IPS-18a (cell line): Measurements from ENCODE around the gene COL5A1.

Source experiments
- H3K27ac ChIP-seq: one replicate; pipeline ENCODE4 v1.5.1; 2013; ENCODE audit warnings: low read length
- H3K27me3 ChIP-seq: one replicate; pipeline ENCODE4 v1.6.1; 2013; ENCODE audit warnings: mild to moderate bottlenecking, low read length; ENCODE audit not compliant: control insufficient read depth, insufficient read depth
- H3K36me3 ChIP-seq: one replicate; pipeline ENCODE4 v1.6.1; 2013; ENCODE audit warnings: low read depth, low read length; ENCODE audit not compliant: control insufficient read depth
- H3K4me1 ChIP-seq: one replicate; pipeline ENCODE4 v1.6.1; 2013; ENCODE audit warnings: low read depth, low read length; ENCODE audit not compliant: control insufficient read depth
- H3K4me3 ChIP-seq: one replicate; pipeline ENCODE4 v1.5.1; 2013; ENCODE audit warnings: low read length
- H3K9ac ChIP-seq: one replicate; pipeline ENCODE4 v1.6.1; 2013; ENCODE audit warnings: mild to moderate bottlenecking, low read length, moderate library complexity
- H3K9me3 ChIP-seq: one replicate; pipeline ENCODE4 v1.6.1; 2013; ENCODE audit warnings: low read depth, low read length; ENCODE audit not compliant: control insufficient read depth

Gene COL5A1

GRCh38 chr9:134600371-134600770 is 41.2 kb upstream of the COL5A1 start:
- Histone ChIP-seq H3K27ac (no peak overlapping the region), H3K36me3 (no peaks in the 10 kb centered on the region), H3K4me1 (no peaks in the 10 kb centered on the region), H3K9ac (no peak overlapping the region), H3K4me3 (no peak overlapping the region), H3K9me3 (no peaks in the 10 kb centered on the region), H3K27me3 (no peaks in the 10 kb centered on the region)

- Histone ChIP-seq H3K9me3 (no peaks in the 10 kb centered on the region), H3K36me3 (no peaks in the 10 kb centered on the region), H3K4me1 (no peaks in the 10 kb centered on the region), H3K27me3 (no peaks in the 10 kb centered on the region), H3K9ac (no peak overlapping the region), H3K4me3 (no peak overlapping the region), H3K27ac (no peak overlapping the region)
These were observed 40.6 kb upstream of the COL5A1 start for GRCh38 chr9:134600836-134601638.

GRCh38 chr9:134601764-134602163 is 39.8 kb upstream of the COL5A1 start:
- H3K9ac ChIP-seq: no peak overlapping the region
- no peaks in the 10 kb centered on the region for H3K27me3 ChIP-seq
- H3K9me3 ChIP-seq: no peaks in the 10 kb centered on the region
- no peaks in the 10 kb centered on the region for H3K4me1 ChIP-seq
- no peak overlapping the region for H3K27ac ChIP-seq
- H3K4me3 ChIP-seq: no peak overlapping the region
- H3K36me3 ChIP-seq: no peaks in the 10 kb centered on the region

GRCh38 chr9:134602547-134603362 is 38.8 kb upstream of the COL5A1 start:
- no peak overlapping the region for H3K9ac ChIP-seq

GRCh38 chr9:134604834-134605233 is 36.8 kb upstream of the COL5A1 start:
- no peaks in the 10 kb centered on the region for H3K27me3 ChIP-seq

More at GRCh38 chr9:134602547-134603362, 38.8 kb upstream of the COL5A1 start:
- no peaks in the 10 kb centered on the region for H3K9me3 ChIP-seq
- H3K4me3 ChIP-seq: no peak overlapping the region
- H3K4me1 ChIP-seq: no peaks in the 10 kb centered on the region
- no peaks in the 10 kb centered on the region for H3K36me3 ChIP-seq
- H3K27me3 ChIP-seq: no peaks in the 10 kb centered on the region
- no peak overlapping the region for H3K27ac ChIP-seq

GRCh38 chr9:134605351-134605965 is 36.1 kb upstream of the COL5A1 start:
- no peaks in the 10 kb centered on the region for H3K4me1 ChIP-seq
- no peak overlapping the region for H3K9ac ChIP-seq
- H3K4me3 ChIP-seq: no peak overlapping the region
- H3K27ac ChIP-seq: no peak overlapping the region
- no peaks in the 10 kb centered on the region for H3K27me3 ChIP-seq
- no peaks in the 10 kb centered on the region for H3K9me3 ChIP-seq
- H3K36me3 ChIP-seq: no peaks in the 10 kb centered on the region

More at GRCh38 chr9:134604834-134605233, 36.8 kb upstream of the COL5A1 start:
- no peak overlapping the region for H3K4me3 ChIP-seq
- H3K9me3 ChIP-seq: no peaks in the 10 kb centered on the region
- H3K4me1 ChIP-seq: no peaks in the 10 kb centered on the region
- H3K9ac ChIP-seq: no peak overlapping the region
- no peak overlapping the region for H3K27ac ChIP-seq
- no peaks in the 10 kb centered on the region for H3K36me3 ChIP-seq

- Histone ChIP-seq H3K4me3 (no peak overlapping the region), H3K9ac (no peak overlapping the region), H3K27me3 (no peaks in the 10 kb centered on the region), H3K27ac (no peak overlapping the region), H3K36me3 (no peaks in the 10 kb centered on the region), H3K4me1 (no peaks in the 10 kb centered on the region), H3K9me3 (no peaks in the 10 kb centered on the region)
These were observed 35.6 kb upstream of the COL5A1 start for GRCh38 chr9:134605966-134606357.

- H3K4me3 ChIP-seq: no peak overlapping the region
- no peak overlapping the region for H3K9ac ChIP-seq
- no peaks in the 10 kb centered on the region for H3K4me1 ChIP-seq
- H3K9me3 ChIP-seq: peaks cover 3% of the 10 kb centered on the region
- no peaks in the 10 kb centered on the region for H3K27me3 ChIP-seq
- no peak overlapping the region for H3K27ac ChIP-seq
- no peaks in the 10 kb centered on the region for H3K36me3 ChIP-seq
These were observed 34.5 kb upstream of the COL5A1 start for GRCh38 chr9:134606951-134607731.

- Histone ChIP-seq H3K9me3 (peaks cover 12% of the 10 kb centered on the region), H3K27me3 (no peaks in the 10 kb centered on the region), H3K9ac (no peak overlapping the region), H3K27ac (no peak overlapping the region), H3K4me3 (no peak overlapping the region), H3K4me1 (no peaks in the 10 kb centered on the region), H3K36me3 (no peaks in the 10 kb centered on the region)
These were observed 33.6 kb upstream of the COL5A1 start for GRCh38 chr9:134607971-134608370.

- peaks cover 20% of the 10 kb centered on the region for H3K9me3 ChIP-seq
- no peaks in the 10 kb centered on the region for H3K4me1 ChIP-seq
- H3K27ac ChIP-seq: no peak overlapping the region
- H3K9ac ChIP-seq: no peak overlapping the region
- H3K36me3 ChIP-seq: no peaks in the 10 kb centered on the region
- H3K4me3 ChIP-seq: no peak overlapping the region
- H3K27me3 ChIP-seq: no peaks in the 10 kb centered on the region
These were observed 30.6 kb upstream of the COL5A1 start for GRCh38 chr9:134611046-134611445.

GRCh38 chr9:134612309-134612708 is 29.3 kb upstream of the COL5A1 start:
- Histone ChIP-seq H3K9ac (no peak overlapping the region), H3K36me3 (no peaks in the 10 kb centered on the region), H3K4me1 (no peaks in the 10 kb centered on the region), H3K9me3 (peaks cover 20% of the 10 kb centered on the region), H3K27me3 (no peaks in the 10 kb centered on the region), H3K4me3 (no peak overlapping the region), H3K27ac (no peak overlapping the region)
